Measurements from ENCODE around the gene EVI5.

GRCh38 chr1:92832537-92833114 is 47.7 kb upstream of the EVI5 start:
- TF ChIP-seq EZH2 (IDR thresholded peaks at IDR 0.05; ENCODE audit: insufficient read depth, poor library complexity, severe bottlenecking) (no peak), EZH2phosphoT487 (IDR thresholded peaks at IDR 0.05; ENCODE audit: insufficient read depth, low read depth) (no peak)

Data from GM23248 (cell line).